K562 (cell line): ENCODE measurements around the gene SNX1. TPM values are rescaled to one million over a fixed set of nuclear protein-coding genes. Genes with fewer than 3 reads are reported as not detected.

Source experiments
- CAMTA2 ChIP-seq: fragments of 250-450 bp; sonication (Bioruptor Pico); conservative IDR thresholded peaks from 2 replicates; pipeline ENCODE4 v1.5.1; 2022
- CREBBP ChIP-seq: IDR thresholded peaks from one replicate; pipeline ENCODE4 v1.6.1; 2012; ENCODE audit warnings: low read depth, mild to moderate bottlenecking, control low read depth, inconsistent platforms, low read length
- CTBP1 ChIP-seq: fragments of 450-650 bp; IDR thresholded peaks from 2 replicates; pipeline ENCODE4 v1.6.1; 2016; ENCODE audit warnings: borderline replicate concordance
- ELF1 ChIP-seq: fragments of 200-800 bp; sonication (Bioruptor generic); IDR thresholded peaks from 2 replicates; pipeline ENCODE4 v1.6.1; 2016; ENCODE audit warnings: missing genetic modification characterization, missing compliant biosample characterization
- GATAD2B ChIP-seq: fragments of 450-650 bp; IDR thresholded peaks from 2 replicates; pipeline ENCODE4 v1.6.1; 2017; ENCODE audit warnings: mild to moderate bottlenecking, borderline replicate concordance
- HDGF ChIP-seq: fragments of 450-650 bp; IDR thresholded peaks from 2 replicates; pipeline ENCODE4 v1.6.1; 2016
- HMG20B ChIP-seq: fragments of 250-450 bp; sonication (Bioruptor Pico); IDR thresholded peaks from 2 replicates; pipeline ENCODE4 v1.5.0; 2021; ENCODE audit warnings: mild to moderate bottlenecking
- KDM4B ChIP-seq, 2 experiments: fragments of 450-650 bp in 1 of 2; sonication (generic) in 1 of 2; IDR thresholded peaks; 2 replicates each; pipeline ENCODE4 v1.6.1; 2016 to 2017; ENCODE audit warnings: borderline replicate concordance in 2 of 2, antibody characterized with exemption in 1 of 2, low read depth in 1 of 2, mild to moderate bottlenecking in 1 of 2
- MAZ ChIP-seq, 2 experiments: fragments of 450-650 bp in 1 of 2; sonication (generic) in 1 of 2; formaldehyde crosslinking; IDR thresholded peaks in 1 of 2; conservative IDR thresholded peaks in 1 of 2; 2 replicates each; pipeline versions ENCODE4 v1.4.0 to v1.5.0; 2020; ENCODE audit warnings: mild to moderate bottlenecking in 1 of 2, missing genetic modification reagents in 1 of 2
- MEF2D ChIP-seq: conservative IDR thresholded peaks from 2 replicates; pipeline ENCODE4 v1.6.1; 2016; ENCODE audit warnings: low read depth, missing genetic modification characterization, missing compliant biosample characterization
- NBN ChIP-seq: fragments of 450-650 bp; IDR thresholded peaks from 2 replicates; pipeline ENCODE4 v1.6.1; 2016; ENCODE audit warnings: low read depth, mild to moderate bottlenecking
- PYGO2 ChIP-seq: fragments of 450-650 bp; IDR thresholded peaks from 2 replicates; pipeline ENCODE4 v1.6.1; 2016; ENCODE audit warnings: mild to moderate bottlenecking, missing genetic modification characterization, moderate library complexity, missing compliant biosample characterization
- RB1 ChIP-seq: fragments of 450-650 bp; IDR thresholded peaks from 2 replicates; pipeline ENCODE4 v1.6.1; 2017; ENCODE audit warnings: low read depth, mild to moderate bottlenecking
- RUNX1 ChIP-seq: sonication (generic); IDR thresholded peaks from 2 replicates; pipeline ENCODE4 v1.6.1; 2016; ENCODE audit warnings: antibody characterized with exemption, low read depth
- SAFB2 ChIP-seq: fragments of 200-400 bp; formaldehyde crosslinking; IDR thresholded peaks from 2 replicates; pipeline ENCODE4 v1.6.1; 2018; ENCODE audit warnings: borderline replicate concordance, low read length, low read depth, moderate library complexity; ENCODE audit not compliant: severe bottlenecking
- TCF3 ChIP-seq: sonication (generic); formaldehyde crosslinking; IDR thresholded peaks from 2 replicates; pipeline ENCODE4 v1.4.0; 2020; ENCODE audit warnings: mild to moderate bottlenecking, missing genetic modification reagents
- ZNF224 ChIP-seq: sonication (generic); formaldehyde crosslinking; IDR thresholded peaks from 2 replicates; pipeline ENCODE4 v1.8.0; 2022; ENCODE audit warnings: mild to moderate bottlenecking, missing genetic modification reagents
- ZNF263 ChIP-seq: sonication (generic); formaldehyde crosslinking; IDR thresholded peaks from 2 replicates; pipeline ENCODE4 v1.8.0; 2022; ENCODE audit warnings: mild to moderate bottlenecking, missing genetic modification reagents, borderline replicate concordance
- ZNF444 ChIP-seq: fragments of 250-450 bp; sonication (Bioruptor Pico); IDR thresholded peaks from 2 replicates; pipeline ENCODE4 v1.4.0; 2020; ENCODE audit warnings: mild to moderate bottlenecking, moderate library complexity
- ZNF717 ChIP-seq: fragments of 250-450 bp; sonication (Bioruptor Pico); IDR thresholded peaks from 2 replicates; pipeline ENCODE4 v1.5.0; 2021
- polyA plus RNA-seq, 8 experiments: library from polyadenylated mRNA; depleted of rRNA in 4 of 8; stranded (reverse) in 5 of 8; unstranded in 3 of 8; fragments of >200 nt; fragmentation: Nextera tagmentation in 2 of 8; fragmentation: Illumina TruSeq in 1 of 8; extraction: Ambion mirVana in 2 of 8; extraction: Trizol in 1 of 8; gene quantifications; 2 replicates each; pipeline versions ENCODE4 v1.2.1 to v1.2.3, GENCODE V29; 2011 to 2014; ENCODE audit warnings: inconsistent platforms in 1 of 8, missing spikeins in 1 of 8
- total RNA-seq, 7 experiments: library from RNA; depleted of rRNA in 6 of 7; stranded (reverse); fragments of >200 nt in 6 of 7; fragmentation: Illumina TruSeq in 2 of 7; extraction: Trizol in 2 of 7; gene quantifications; 2 replicates each; pipeline versions ENCODE4 v1.2.1 to v1.2.3, GENCODE V29; 2011 to 2021; ENCODE audit warnings: low replicate concordance in 1 of 7
- TF ChIP-seq, protein P1 (sequence below): fragments of 250-450 bp; sonication (Bioruptor Pico); IDR thresholded peaks from 2 replicates; pipeline ENCODE4 v1.5.0; 2021
- TF ChIP-seq, protein P2 (sequence below): fragments of 450-650 bp; formaldehyde crosslinking; IDR thresholded peaks from 2 replicates; pipeline ENCODE4 v1.4.0; 2020; ENCODE audit warnings: mild to moderate bottlenecking, moderate library complexity
- TF ChIP-seq, protein P3 (sequence below): sonication (generic); formaldehyde crosslinking; IDR thresholded peaks from 2 replicates; pipeline ENCODE4 v1.8.1; 2023; ENCODE audit warnings: mild to moderate bottlenecking, missing genetic modification reagents

The SNX1 gene
- total and polyA plus RNA-seq, 9 of the 15 experiments (the other 6 are each of a cell fraction or from before 2014, with no cell fraction given): 11.0 to 105 (median 59.9) TPM

DNA sequence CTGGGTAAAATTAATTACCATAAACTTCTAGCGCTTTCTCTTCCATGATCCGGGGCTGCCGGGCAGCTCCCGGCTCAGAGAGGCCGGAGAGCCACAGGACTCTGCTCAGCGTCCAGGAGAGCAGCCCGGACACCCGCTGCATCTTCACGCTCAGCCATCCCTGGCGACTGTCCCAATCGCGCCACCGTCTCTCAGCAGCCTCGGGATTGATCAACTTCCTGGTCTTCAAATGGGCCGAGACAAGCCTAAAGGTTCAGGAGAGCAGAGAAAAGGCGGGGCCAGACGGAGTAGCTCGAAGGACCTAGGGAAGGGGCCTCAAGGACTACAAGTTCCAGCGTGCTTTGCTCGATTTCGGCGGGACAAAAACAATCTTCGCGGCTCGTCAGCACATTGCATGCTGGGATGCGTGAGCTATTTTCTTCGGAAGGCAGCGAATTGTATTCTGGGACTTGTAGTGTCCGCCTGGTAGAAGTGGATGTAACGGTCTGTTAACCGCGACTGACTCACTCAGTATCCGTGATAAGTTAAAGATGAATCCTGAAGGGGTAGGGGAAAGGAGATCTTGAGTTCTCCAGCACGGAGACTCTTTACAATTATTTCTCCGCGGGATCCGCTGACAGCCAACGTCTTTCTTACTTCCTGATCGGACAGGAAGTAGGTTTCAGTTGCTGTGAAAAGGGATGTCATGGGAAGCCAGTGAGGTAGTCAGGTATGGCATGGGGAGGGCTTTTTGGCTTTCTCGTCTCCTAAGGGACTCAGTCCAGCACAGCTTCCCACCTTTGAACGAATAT lies 2.0 kb upstream of the SNX1 start, which contains the start of gene CIAO2A (continued):
- TF ChIP-seq, protein P1, sequence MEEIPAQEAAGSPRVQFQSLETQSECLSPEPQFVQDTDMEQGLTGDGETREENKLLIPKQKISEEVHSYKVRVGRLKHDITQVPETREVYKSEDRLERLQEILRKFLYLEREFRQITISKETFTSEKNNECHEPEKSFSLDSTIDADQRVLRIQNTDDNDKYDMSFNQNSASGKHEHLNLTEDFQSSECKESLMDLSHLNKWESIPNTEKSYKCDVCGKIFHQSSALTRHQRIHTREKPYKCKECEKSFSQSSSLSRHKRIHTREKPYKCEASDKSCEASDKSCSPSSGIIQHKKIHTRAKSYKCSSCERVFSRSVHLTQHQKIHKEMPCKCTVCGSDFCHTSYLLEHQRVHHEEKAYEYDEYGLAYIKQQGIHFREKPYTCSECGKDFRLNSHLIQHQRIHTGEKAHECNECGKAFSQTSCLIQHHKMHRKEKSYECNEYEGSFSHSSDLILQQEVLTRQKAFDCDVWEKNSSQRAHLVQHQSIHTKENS (CRISPR knock-in tag): no peak
- TF ChIP-seq HDGF (no peak; the same call in none of the 2 replicates), MEF2D (tag) (peak; percentile 56; the same call in 1 of the 2 replicates), RUNX1 (no peak), ZNF263 (0 out of 2 replicates have a peak, but pooled peaks have one; percentile 15), PYGO2 (tag) (no peak), CAMTA2 (no peak), ELF1 (peak; percentile 92), ZNF224 (CRISPR knock-in tag) (no peak), KDM4B (IDR thresholded peaks at IDR 0.05; ENCODE audit: borderline replicate concordance in 2 of 2, low read depth in 1 of 2) (peak in 1 of 2 experiments; percentile 25; a peak in 1 of 4 replicates), TCF3 (CRISPR knock-in tag) (peak; percentile 6; the same call in 1 of the 2 replicates), CREBBP (no peak), ZNF717 (CRISPR knock-in tag) (no peak), HMG20B (no peak), SAFB2 (no peak), CTBP1 (peak; percentile 46; the same call in 1 of the 2 replicates), NBN (no peak), ZNF444 (CRISPR knock-in tag) (no peak), RB1 (peak; percentile 15; the same call in 1 of the 2 replicates), GATAD2B (0 out of 2 replicates have a peak, but pooled peaks have one; percentile 47), MAZ (CRISPR knock-in tag; conservative IDR thresholded peaks at IDR 0.05 in 1 of 2, IDR thresholded peaks at IDR 0.05 in 1 of 2) (peak in 1 of 2 experiments; percentile 28; a peak in 1 of 4 replicates)
- TF ChIP-seq, protein P2, sequence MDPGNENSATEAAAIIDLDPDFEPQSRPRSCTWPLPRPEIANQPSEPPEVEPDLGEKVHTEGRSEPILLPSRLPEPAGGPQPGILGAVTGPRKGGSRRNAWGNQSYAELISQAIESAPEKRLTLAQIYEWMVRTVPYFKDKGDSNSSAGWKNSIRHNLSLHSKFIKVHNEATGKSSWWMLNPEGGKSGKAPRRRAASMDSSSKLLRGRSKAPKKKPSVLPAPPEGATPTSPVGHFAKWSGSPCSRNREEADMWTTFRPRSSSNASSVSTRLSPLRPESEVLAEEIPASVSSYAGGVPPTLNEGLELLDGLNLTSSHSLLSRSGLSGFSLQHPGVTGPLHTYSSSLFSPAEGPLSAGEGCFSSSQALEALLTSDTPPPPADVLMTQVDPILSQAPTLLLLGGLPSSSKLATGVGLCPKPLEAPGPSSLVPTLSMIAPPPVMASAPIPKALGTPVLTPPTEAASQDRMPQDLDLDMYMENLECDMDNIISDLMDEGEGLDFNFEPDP (CRISPR knock-in tag): no peak
- TF ChIP-seq, protein P3, sequence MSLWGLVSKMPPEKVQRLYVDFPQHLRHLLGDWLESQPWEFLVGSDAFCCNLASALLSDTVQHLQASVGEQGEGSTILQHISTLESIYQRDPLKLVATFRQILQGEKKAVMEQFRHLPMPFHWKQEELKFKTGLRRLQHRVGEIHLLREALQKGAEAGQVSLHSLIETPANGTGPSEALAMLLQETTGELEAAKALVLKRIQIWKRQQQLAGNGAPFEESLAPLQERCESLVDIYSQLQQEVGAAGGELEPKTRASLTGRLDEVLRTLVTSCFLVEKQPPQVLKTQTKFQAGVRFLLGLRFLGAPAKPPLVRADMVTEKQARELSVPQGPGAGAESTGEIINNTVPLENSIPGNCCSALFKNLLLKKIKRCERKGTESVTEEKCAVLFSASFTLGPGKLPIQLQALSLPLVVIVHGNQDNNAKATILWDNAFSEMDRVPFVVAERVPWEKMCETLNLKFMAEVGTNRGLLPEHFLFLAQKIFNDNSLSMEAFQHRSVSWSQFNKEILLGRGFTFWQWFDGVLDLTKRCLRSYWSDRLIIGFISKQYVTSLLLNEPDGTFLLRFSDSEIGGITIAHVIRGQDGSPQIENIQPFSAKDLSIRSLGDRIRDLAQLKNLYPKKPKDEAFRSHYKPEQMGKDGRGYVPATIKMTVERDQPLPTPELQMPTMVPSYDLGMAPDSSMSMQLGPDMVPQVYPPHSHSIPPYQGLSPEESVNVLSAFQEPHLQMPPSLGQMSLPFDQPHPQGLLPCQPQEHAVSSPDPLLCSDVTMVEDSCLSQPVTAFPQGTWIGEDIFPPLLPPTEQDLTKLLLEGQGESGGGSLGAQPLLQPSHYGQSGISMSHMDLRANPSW: 0 out of 2 replicates have a peak, but pooled peaks have one; percentile 31
